Astrocyte of the cerebellum (primary cell): Measurements from ENCODE around the gene TMEM11.

Experiments
- DNase-seq: peaks from one replicate; pipeline ENCODE4 v3.0.0-alpha.2; 2011; ENCODE audit warnings: low read depth
- H3K4me3 ChIP-seq: 2 replicates; pipeline ENCODE4 v1.5.1; 2011; ENCODE audit warnings: mild to moderate bottlenecking, low read depth, low read length, moderate library complexity
- CTCF ChIP-seq: IDR thresholded peaks from 2 replicates; pipeline ENCODE4 v1.5.1; 2012; ENCODE audit warnings: low read length, low read depth, moderate library complexity, mild to moderate bottlenecking; ENCODE audit errors: missing control alignments
- in situ Hi-C: cut with HindIII; loops from 2 replicates; pipeline ENCODE4 v1.10.0; 2017; ENCODE audit warnings: low sequenced_read_pairs

The TMEM11 gene

GRCh38 chr17:21174186-21174585 is 39.8 kb downstream of the TMEM11 start:
- in situ Hi-C loops = no loop called here
- DNase-seq = no peak
- TF ChIP-seq CTCF = no peak
- H3K4me3 ChIP-seq = no peak overlapping the region

- in situ Hi-C loops = no loop called here
- no peak for DNase-seq
These were observed 40.4 kb downstream of the TMEM11 start for GRCh38 chr17:21173543-21173942.

DNA sequence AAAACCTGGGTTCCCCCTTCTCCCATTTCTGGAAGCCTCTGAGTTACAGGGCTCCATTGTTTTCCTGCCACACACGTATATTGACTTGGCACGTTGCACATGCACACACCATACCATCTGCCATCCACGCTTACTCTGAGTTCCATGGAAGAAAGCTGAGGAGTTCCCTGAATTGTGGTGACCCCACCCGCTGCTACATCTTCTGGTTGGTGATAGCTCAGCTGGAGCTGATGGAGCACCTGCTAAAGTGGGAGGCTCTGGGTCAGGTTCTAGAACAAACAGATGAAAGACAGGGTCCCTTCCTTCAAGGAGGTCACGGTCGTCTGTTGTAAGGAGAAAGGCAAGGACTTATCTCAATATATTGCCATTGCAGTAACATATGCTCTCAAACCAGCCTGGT is 41.1 kb downstream of the TMEM11 start:
- no peak for TF ChIP-seq CTCF
- in situ Hi-C loops = no loop called here
- DNase-seq = no peak
- no peak overlapping the region for H3K4me3 ChIP-seq

More at GRCh38 chr17:21173543-21173942, 40.4 kb downstream of the TMEM11 start:
- no peak overlapping the region for H3K4me3 ChIP-seq
- no peak for TF ChIP-seq CTCF

- no peak overlapping the region for H3K4me3 ChIP-seq
- TF ChIP-seq CTCF = no peak
- no peak for DNase-seq
- in situ Hi-C loops = no loop called here
These were observed 41.9 kb downstream of the TMEM11 start for GRCh38 chr17:21171970-21172510.

- no peak for TF ChIP-seq CTCF
- no peak for DNase-seq
- H3K4me3 ChIP-seq = no peak overlapping the region
- in situ Hi-C loops = no loop called here
These were observed 42.5 kb downstream of the TMEM11 start for GRCh38 chr17:21171309-21171922.

DNA sequence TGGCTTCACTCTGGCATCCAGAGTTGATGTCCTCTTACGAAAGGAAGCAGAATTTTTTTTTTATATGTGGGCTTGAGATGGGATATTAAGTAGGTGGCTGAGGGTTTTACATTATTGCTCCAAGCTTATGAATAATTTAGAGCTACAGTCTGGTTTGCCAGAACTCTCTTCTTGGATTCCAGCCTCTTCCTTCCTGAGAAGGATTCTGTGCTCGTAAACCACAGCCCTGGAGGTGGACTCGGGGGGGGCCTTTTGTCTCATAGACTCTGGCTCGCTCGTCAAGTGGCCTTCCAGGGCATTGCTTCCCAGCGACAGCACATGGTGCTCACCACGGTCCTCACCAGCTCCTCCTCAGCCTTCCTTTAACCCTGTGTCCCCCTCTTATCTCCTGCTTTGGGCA is 43.2 kb downstream of the TMEM11 start:
- TF ChIP-seq CTCF = no peak
- DNase-seq = no peak
- in situ Hi-C loops = no loop called here
- H3K4me3 ChIP-seq = no peak overlapping the region

GRCh38 chr17:21169496-21169895 is 44.5 kb downstream of the TMEM11 start:
- no peak overlapping the region for H3K4me3 ChIP-seq
- DNase-seq = no peak
- in situ Hi-C loops = no loop called here
- TF ChIP-seq CTCF = no peak
